HepG2 (cell line): ENCODE data around the gene GNG13. TPM values are rescaled to one million over a fixed set of nuclear protein-coding genes. Genes with fewer than 3 reads are reported as not detected.
A peak's percentile ranks its signal among the peaks of the same experiment; 100 is the strongest.

Experiments
- EZH2 ChIP-seq: conservative IDR thresholded peaks from 2 replicates; pipeline ENCODE4 v1.6.1; 2012; ENCODE audit warnings: mild to moderate bottlenecking, low read depth, low read length, moderate library complexity
- FOSL2 ChIP-seq: sonication (generic); formaldehyde crosslinking; IDR thresholded peaks from 2 replicates; pipeline ENCODE4 v1.4.0; 2020; ENCODE audit warnings: missing genetic modification reagents
- KDM5B ChIP-seq: sonication (generic); formaldehyde crosslinking; IDR thresholded peaks from 2 replicates; pipeline ENCODE4 v1.4.0; 2020; ENCODE audit warnings: missing genetic modification reagents, mild to moderate bottlenecking, borderline replicate concordance
- NAIF1 ChIP-seq: sonication (generic); formaldehyde crosslinking; IDR thresholded peaks from 2 replicates; pipeline ENCODE4 v1.5.0; 2020; ENCODE audit warnings: mild to moderate bottlenecking, missing genetic modification reagents, borderline replicate concordance
- NKX3-1 ChIP-seq: sonication (generic); formaldehyde crosslinking; IDR thresholded peaks from 2 replicates; pipeline ENCODE4 v1.5.0; 2020; ENCODE audit warnings: missing genetic modification reagents
- NPAS2 ChIP-seq: sonication (generic); formaldehyde crosslinking; IDR thresholded peaks from 2 replicates; pipeline ENCODE4 v1.8.0; 2022; ENCODE audit warnings: mild to moderate bottlenecking, missing genetic modification reagents, borderline replicate concordance
- PHF20 ChIP-seq: sonication (generic); formaldehyde crosslinking; IDR thresholded peaks from 2 replicates; pipeline ENCODE4 v1.5.0; 2020; ENCODE audit warnings: mild to moderate bottlenecking, missing genetic modification reagents
- RAD21 ChIP-seq: fragments of 450-650 bp; formaldehyde crosslinking; IDR thresholded peaks from 2 replicates; pipeline ENCODE4 v1.5.0; 2020; ENCODE audit warnings: mild to moderate bottlenecking
- SIN3A ChIP-seq: IDR thresholded peaks from 2 replicates; pipeline ENCODE4 v1.6.1; 2011; ENCODE audit warnings: low read depth, mild to moderate bottlenecking, control low read depth, low read length, borderline replicate concordance
- ZNF276 ChIP-seq: sonication (generic); formaldehyde crosslinking; IDR thresholded peaks from 2 replicates; pipeline ENCODE4 v1.4.0; 2020; ENCODE audit warnings: mild to moderate bottlenecking, low read depth, missing genetic modification reagents
- ZNF3 ChIP-seq: IDR thresholded peaks from 2 replicates; pipeline ENCODE4 v1.7.0; 2017; ENCODE audit warnings: inconsistent platforms
- ZNF382 ChIP-seq: sonication (generic); formaldehyde crosslinking; IDR thresholded peaks from 2 replicates; pipeline ENCODE4 v1.5.0; 2020; ENCODE audit warnings: missing genetic modification reagents, mild to moderate bottlenecking, borderline replicate concordance
- ZNF468 ChIP-seq: sonication (generic); formaldehyde crosslinking; IDR thresholded peaks from 2 replicates; pipeline ENCODE4 v1.8.0; 2022; ENCODE audit warnings: mild to moderate bottlenecking, moderate library complexity, missing genetic modification reagents
- ZNF564 ChIP-seq: sonication (generic); formaldehyde crosslinking; IDR thresholded peaks from 2 replicates; pipeline ENCODE4 v1.8.1; 2023; ENCODE audit warnings: mild to moderate bottlenecking, missing genetic modification reagents
- ZNF598 ChIP-seq: sonication (generic); formaldehyde crosslinking; IDR thresholded peaks from 2 replicates; pipeline ENCODE4 v1.5.1; 2020; ENCODE audit warnings: mild to moderate bottlenecking, missing genetic modification reagents, borderline replicate concordance
- polyA plus RNA-seq, 8 experiments: library from polyadenylated mRNA; depleted of rRNA in 3 of 8; stranded (reverse) in 7 of 8; unstranded in 1 of 8; fragments of >200 nt; fragmentation: Illumina TruSeq in 4 of 8; extraction: Trizol in 4 of 8; gene quantifications; 2 replicates each; pipeline versions ENCODE4 v1.2.1 to v1.2.3, GENCODE V29; 2011 to 2016; ENCODE audit warnings: low read depth in 4 of 8, missing spikeins in 1 of 8, mixed read lengths in 1 of 8; ENCODE audit not compliant: insufficient read depth in 1 of 8
- total RNA-seq, 5 experiments: library from RNA; depleted of rRNA; stranded (reverse); fragments of >200 nt; fragmentation: Illumina TruSeq; extraction: Trizol; gene quantifications; 2 replicates each; pipeline ENCODE4 v1.2.3, GENCODE V29; 2016; ENCODE audit warnings: low read depth in 1 of 5

Gene GNG13
- total and polyA plus RNA-seq, 2 of the 13 experiments (the other 11 are each of a cell fraction or from before 2014, with no cell fraction given) = not detected

GRCh38 chr16:800834-801511 is 439 bp upstream of the GNG13 start (continued):
- TF ChIP-seq RAD21 (CRISPR knock-in tag) (no peak), KDM5B (CRISPR knock-in tag) (no peak), ZNF598 (CRISPR knock-in tag) (no peak), SIN3A (no peak), FOSL2 (CRISPR knock-in tag) (no peak), NKX3-1 (CRISPR knock-in tag) (no peak), NAIF1 (no peak), ZNF3 (CRISPR knock-in tag) (no peak), ZNF276 (CRISPR knock-in tag) (no peak), EZH2 (0 out of 2 replicates have a peak, but pooled peaks have one; percentile 28), NPAS2 (CRISPR knock-in tag) (no peak), PHF20 (CRISPR knock-in tag) (no peak), ZNF382 (CRISPR knock-in tag) (no peak), ZNF564 (CRISPR knock-in tag) (no peak), ZNF468 (CRISPR knock-in tag) (no peak)
